K562 (cell line): ENCODE data around the gene RASL10B. TPM values are rescaled to one million over a fixed set of nuclear protein-coding genes. Genes with fewer than 3 reads are reported as not detected.
A peak's percentile ranks its signal among the peaks of the same experiment; 100 is the strongest.

Experiments used
- BRCA1 ChIP-seq, 2 experiments: fragments of 450-650 bp in 1 of 2; sonication (generic) in 1 of 2; formaldehyde crosslinking in 1 of 2; IDR thresholded peaks; 2 replicates each; pipeline versions ENCODE4 v1.5.0 to v1.6.1; 2017 to 2020; ENCODE audit warnings: mild to moderate bottlenecking in 1 of 2, missing genetic modification reagents in 1 of 2
- EGR1 ChIP-seq: fragments of 450-650 bp; conservative IDR thresholded peaks from 2 replicates; pipeline ENCODE4 v1.6.1; 2017; ENCODE audit warnings: mild to moderate bottlenecking
- GATAD2A ChIP-seq: fragments of 450-650 bp; IDR thresholded peaks from 2 replicates; pipeline ENCODE4 v1.6.1; 2017
- MAFG ChIP-seq: fragments of 450-650 bp; conservative IDR thresholded peaks from 2 replicates; pipeline ENCODE4 v1.6.1; 2016; ENCODE audit warnings: missing genetic modification characterization, missing compliant biosample characterization
- NCOA1 ChIP-seq: fragments of 450-650 bp; IDR thresholded peaks from 2 replicates; pipeline ENCODE4 v1.6.1; 2016; ENCODE audit warnings: low read depth
- NRF1 ChIP-seq, 2 experiments: fragments of 450-650 bp; IDR thresholded peaks in 1 of 2; conservative IDR thresholded peaks in 1 of 2; 2 replicates each; pipeline ENCODE4 v1.6.1; 2014; ENCODE audit warnings: mild to moderate bottlenecking in 2 of 2
- RHOXF2B ChIP-seq: fragments of 250-450 bp; sonication (Bioruptor Pico); conservative IDR thresholded peaks from 2 replicates; pipeline ENCODE4 v1.5.1; 2021
- SP1 ChIP-seq: sonication (generic); formaldehyde crosslinking; IDR thresholded peaks from 2 replicates; pipeline ENCODE4 v1.8.1; 2022; ENCODE audit warnings: mild to moderate bottlenecking, missing genetic modification reagents
- TAF9B ChIP-seq: fragments of 450-650 bp; IDR thresholded peaks from 2 replicates; pipeline ENCODE4 v1.6.1; 2018; ENCODE audit warnings: mild to moderate bottlenecking; ENCODE audit not compliant: partially characterized antibody
- TAL1 ChIP-seq: fragments of 450-650 bp; IDR thresholded peaks from 2 replicates; pipeline ENCODE4 v1.6.1; 2016; ENCODE audit warnings: mild to moderate bottlenecking
- ZFP36 ChIP-seq: fragments of 150-350 bp; IDR thresholded peaks from 2 replicates; pipeline ENCODE4 v1.6.1; 2018; ENCODE audit warnings: low read length, low read depth; ENCODE audit not compliant: partially characterized antibody
- ZNF140 ChIP-seq: fragments of 250-450 bp; sonication (Bioruptor Pico); IDR thresholded peaks from 2 replicates; pipeline ENCODE4 v1.8.0; 2021; ENCODE audit warnings: moderate library complexity, mild to moderate bottlenecking, inconsistent platforms
- polyA plus RNA-seq, 8 experiments: library from polyadenylated mRNA; depleted of rRNA in 4 of 8; stranded (reverse) in 5 of 8; unstranded in 3 of 8; fragments of >200 nt; fragmentation: Nextera tagmentation in 2 of 8; fragmentation: Illumina TruSeq in 1 of 8; extraction: Ambion mirVana in 2 of 8; extraction: Trizol in 1 of 8; gene quantifications; 2 replicates each; pipeline versions ENCODE4 v1.2.1 to v1.2.3, GENCODE V29; 2011 to 2014; ENCODE audit warnings: inconsistent platforms in 1 of 8, missing spikeins in 1 of 8
- total RNA-seq, 7 experiments: library from RNA; depleted of rRNA in 6 of 7; stranded (reverse); fragments of >200 nt in 6 of 7; fragmentation: Illumina TruSeq in 2 of 7; extraction: Trizol in 2 of 7; gene quantifications; 2 replicates each; pipeline versions ENCODE4 v1.2.1 to v1.2.3, GENCODE V29; 2011 to 2021; ENCODE audit warnings: low replicate concordance in 1 of 7
- TF ChIP-seq, protein P1 (sequence below): fragments of 250-450 bp; sonication (Bioruptor Pico); IDR thresholded peaks from 2 replicates; pipeline ENCODE4 v1.4.0; 2020
- TF ChIP-seq, protein P2 (sequence below), 3 experiments: IDR thresholded peaks in 2 of 3; conservative IDR thresholded peaks in 1 of 3; 2 replicates each; pipeline ENCODE4 v1.5.1; 2011 to 2012; ENCODE audit warnings: low read length in 3 of 3, mild to moderate bottlenecking in 3 of 3, control low read depth in 2 of 3, improper control_type of control experiment in 1 of 3, inconsistent platforms in 1 of 3, low read depth in 1 of 3, mixed read lengths in 1 of 3, moderate library complexity in 1 of 3; ENCODE audit not compliant: insufficient read depth in 2 of 3
- TF ChIP-seq, protein P3 (sequence below): sonication (generic); formaldehyde crosslinking; IDR thresholded peaks from 2 replicates; pipeline ENCODE4 v1.8.0; 2022; ENCODE audit warnings: mild to moderate bottlenecking, low read depth, missing genetic modification reagents
- TF ChIP-seq, protein P4 (sequence below): fragments of 450-650 bp; IDR thresholded peaks from 2 replicates; pipeline ENCODE4 v1.7.1; 2018; ENCODE audit warnings: mild to moderate bottlenecking, low read depth; ENCODE audit not compliant: partially characterized antibody

Gene RASL10B
- total and polyA plus RNA-seq, 9 of the 15 experiments (the other 6 are each of a cell fraction or from before 2014, with no cell fraction given), result 0.04 to 0.31 (median 0.14) TPM; not detected in 2

DNA sequence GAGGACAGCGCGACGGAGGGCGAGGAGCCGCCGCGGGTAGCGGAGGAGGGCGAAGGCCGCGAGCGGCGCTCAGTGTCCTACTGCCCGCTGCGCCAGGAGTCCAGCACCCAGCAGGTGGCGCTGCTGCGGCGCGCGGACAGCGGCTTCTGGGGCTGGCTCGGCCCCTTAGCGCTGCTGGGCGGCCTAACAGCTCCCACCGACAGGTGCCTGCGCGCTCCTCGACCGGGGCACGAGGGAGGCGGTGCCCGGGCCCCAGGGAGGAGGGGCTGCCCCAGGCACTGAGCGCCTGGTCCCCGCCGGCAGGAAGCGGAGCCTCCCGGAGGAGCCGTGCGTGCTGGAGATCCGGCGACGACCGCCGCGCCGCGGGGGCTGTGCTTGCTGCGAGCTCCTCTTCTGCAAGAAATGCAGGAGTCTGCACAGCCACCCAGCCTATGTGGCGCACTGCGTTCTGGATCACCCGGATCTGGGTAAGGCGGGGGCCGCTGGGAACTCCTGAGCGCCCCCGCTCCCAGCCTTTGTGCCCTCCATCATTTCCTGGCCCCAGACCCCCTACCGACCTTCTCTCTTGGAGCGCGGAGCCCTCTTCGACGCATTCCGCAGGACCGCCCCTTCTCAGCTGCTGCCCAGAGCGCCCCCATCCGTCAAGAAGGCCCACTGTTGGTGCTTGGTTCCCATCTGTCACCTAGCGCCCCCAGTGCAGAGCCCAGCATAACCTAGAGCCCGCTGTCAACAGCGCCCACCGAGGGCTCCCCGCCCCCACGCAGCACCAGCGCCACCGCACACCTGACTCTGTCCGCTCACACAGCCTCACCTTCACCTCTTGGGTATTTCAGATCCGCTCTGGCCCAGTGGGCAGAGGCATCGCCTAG is 32.9 kb downstream of the RASL10B start (continued):
- TF ChIP-seq NCOA1 (no peak), EGR1 (0 out of 2 replicates have a peak, but pooled peaks have one; percentile 18), ZNF140 (CRISPR knock-in tag) (no peak), MAFG (tag) (no peak), BRCA1 (IDR thresholded peaks at IDR 0.05) (no peak), BRCA1 (CRISPR knock-in tag; IDR thresholded peaks at IDR 0.05) (no peak), GATAD2A (no peak), TAL1 (no peak), NRF1 (conservative IDR thresholded peaks at IDR 0.05 in 1 of 2, IDR thresholded peaks at IDR 0.05 in 1 of 2) (peak; percentile 62 to 72), RHOXF2B (CRISPR knock-in tag) (no peak), ZFP36 (peak; percentile 29), TAF9B (no peak), SP1 (CRISPR knock-in tag) (peak; percentile 58; the same call in 1 of the 2 replicates)
- TF ChIP-seq, protein P1, sequence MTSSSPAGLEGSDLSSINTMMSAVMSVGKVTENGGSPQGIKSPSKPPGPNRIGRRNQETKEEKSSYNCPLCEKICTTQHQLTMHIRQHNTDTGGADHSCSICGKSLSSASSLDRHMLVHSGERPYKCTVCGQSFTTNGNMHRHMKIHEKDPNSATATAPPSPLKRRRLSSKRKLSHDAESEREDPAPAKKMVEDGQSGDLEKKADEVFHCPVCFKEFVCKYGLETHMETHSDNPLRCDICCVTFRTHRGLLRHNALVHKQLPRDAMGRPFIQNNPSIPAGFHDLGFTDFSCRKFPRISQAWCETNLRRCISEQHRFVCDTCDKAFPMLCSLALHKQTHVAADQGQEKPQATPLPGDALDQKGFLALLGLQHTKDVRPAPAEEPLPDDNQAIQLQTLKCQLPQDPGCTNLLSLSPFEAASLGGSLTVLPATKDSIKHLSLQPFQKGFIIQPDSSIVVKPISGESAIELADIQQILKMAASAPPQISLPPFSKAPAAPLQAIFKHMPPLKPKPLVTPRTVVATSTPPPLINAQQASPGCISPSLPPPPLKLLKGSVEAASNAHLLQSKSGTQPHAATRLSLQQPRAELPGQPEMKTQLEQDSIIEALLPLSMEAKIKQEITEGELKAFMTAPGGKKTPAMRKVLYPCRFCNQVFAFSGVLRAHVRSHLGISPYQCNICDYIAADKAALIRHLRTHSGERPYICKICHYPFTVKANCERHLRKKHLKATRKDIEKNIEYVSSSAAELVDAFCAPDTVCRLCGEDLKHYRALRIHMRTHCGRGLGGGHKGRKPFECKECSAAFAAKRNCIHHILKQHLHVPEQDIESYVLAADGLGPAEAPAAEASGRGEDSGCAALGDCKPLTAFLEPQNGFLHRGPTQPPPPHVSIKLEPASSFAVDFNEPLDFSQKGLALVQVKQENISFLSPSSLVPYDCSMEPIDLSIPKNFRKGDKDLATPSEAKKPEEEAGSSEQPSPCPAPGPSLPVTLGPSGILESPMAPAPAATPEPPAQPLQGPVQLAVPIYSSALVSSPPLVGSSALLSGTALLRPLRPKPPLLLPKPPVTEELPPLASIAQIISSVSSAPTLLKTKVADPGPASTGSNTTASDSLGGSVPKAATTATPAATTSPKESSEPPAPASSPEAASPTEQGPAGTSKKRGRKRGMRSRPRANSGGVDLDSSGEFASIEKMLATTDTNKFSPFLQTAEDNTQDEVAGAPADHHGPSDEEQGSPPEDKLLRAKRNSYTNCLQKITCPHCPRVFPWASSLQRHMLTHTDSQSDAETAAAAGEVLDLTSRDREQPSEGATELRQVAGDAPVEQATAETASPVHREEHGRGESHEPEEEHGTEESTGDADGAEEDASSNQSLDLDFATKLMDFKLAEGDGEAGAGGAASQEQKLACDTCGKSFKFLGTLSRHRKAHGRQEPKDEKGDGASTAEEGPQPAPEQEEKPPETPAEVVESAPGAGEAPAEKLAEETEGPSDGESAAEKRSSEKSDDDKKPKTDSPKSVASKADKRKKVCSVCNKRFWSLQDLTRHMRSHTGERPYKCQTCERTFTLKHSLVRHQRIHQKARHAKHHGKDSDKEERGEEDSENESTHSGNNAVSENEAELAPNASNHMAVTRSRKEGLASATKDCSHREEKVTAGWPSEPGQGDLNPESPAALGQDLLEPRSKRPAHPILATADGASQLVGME, result no peak
- TF ChIP-seq, protein P2, sequence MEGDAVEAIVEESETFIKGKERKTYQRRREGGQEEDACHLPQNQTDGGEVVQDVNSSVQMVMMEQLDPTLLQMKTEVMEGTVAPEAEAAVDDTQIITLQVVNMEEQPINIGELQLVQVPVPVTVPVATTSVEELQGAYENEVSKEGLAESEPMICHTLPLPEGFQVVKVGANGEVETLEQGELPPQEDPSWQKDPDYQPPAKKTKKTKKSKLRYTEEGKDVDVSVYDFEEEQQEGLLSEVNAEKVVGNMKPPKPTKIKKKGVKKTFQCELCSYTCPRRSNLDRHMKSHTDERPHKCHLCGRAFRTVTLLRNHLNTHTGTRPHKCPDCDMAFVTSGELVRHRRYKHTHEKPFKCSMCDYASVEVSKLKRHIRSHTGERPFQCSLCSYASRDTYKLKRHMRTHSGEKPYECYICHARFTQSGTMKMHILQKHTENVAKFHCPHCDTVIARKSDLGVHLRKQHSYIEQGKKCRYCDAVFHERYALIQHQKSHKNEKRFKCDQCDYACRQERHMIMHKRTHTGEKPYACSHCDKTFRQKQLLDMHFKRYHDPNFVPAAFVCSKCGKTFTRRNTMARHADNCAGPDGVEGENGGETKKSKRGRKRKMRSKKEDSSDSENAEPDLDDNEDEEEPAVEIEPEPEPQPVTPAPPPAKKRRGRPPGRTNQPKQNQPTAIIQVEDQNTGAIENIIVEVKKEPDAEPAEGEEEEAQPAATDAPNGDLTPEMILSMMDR (IDR thresholded peaks at IDR 0.05 in 2 of 3, conservative IDR thresholded peaks at IDR 0.05 in 1 of 3; ENCODE audit: insufficient read depth in 2 of 3, low read depth in 1 of 3, low read length in 3 of 3), result peak; percentile 87 to 99 (median 97)
- TF ChIP-seq, protein P3, sequence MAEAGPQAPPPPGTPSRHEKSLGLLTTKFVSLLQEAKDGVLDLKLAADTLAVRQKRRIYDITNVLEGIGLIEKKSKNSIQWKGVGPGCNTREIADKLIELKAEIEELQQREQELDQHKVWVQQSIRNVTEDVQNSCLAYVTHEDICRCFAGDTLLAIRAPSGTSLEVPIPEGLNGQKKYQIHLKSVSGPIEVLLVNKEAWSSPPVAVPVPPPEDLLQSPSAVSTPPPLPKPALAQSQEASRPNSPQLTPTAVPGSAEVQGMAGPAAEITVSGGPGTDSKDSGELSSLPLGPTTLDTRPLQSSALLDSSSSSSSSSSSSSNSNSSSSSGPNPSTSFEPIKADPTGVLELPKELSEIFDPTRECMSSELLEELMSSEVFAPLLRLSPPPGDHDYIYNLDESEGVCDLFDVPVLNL (CRISPR knock-in tag), result 0 out of 2 replicates have a peak, but pooled peaks have one; percentile 16
- TF ChIP-seq, protein P4, sequence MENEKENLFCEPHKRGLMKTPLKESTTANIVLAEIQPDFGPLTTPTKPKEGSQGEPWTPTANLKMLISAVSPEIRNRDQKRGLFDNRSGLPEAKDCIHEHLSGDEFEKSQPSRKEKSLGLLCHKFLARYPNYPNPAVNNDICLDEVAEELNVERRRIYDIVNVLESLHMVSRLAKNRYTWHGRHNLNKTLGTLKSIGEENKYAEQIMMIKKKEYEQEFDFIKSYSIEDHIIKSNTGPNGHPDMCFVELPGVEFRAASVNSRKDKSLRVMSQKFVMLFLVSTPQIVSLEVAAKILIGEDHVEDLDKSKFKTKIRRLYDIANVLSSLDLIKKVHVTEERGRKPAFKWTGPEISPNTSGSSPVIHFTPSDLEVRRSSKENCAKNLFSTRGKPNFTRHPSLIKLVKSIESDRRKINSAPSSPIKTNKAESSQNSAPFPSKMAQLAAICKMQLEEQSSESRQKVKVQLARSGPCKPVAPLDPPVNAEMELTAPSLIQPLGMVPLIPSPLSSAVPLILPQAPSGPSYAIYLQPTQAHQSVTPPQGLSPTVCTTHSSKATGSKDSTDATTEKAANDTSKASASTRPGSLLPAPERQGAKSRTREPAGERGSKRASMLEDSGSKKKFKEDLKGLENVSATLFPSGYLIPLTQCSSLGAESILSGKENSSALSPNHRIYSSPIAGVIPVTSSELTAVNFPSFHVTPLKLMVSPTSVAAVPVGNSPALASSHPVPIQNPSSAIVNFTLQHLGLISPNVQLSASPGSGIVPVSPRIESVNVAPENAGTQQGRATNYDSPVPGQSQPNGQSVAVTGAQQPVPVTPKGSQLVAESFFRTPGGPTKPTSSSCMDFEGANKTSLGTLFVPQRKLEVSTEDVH, result no peak
